Mesendoderm (in vitro differentiated cells): Measurements from ENCODE around the gene TPPP2.
"Not testable (repeated sequence)": the region's sequence is repeated elsewhere in the genome, so short reads cannot be mapped to it uniquely, and the experiment has no call there.

Experiments used
- DNase-seq: peaks from one replicate; pipeline ENCODE4 v3.0.0; 2013
- H2AK5ac ChIP-seq: 2 replicates; pipeline ENCODE4 v1.6.1; 2013; ENCODE audit warnings: low read length, inconsistent platforms
- H2BK120ac ChIP-seq: 2 replicates; pipeline ENCODE4 v1.6.1; 2013; ENCODE audit warnings: low read depth, mild to moderate bottlenecking, low read length, moderate library complexity, mixed read lengths
- H2BK15ac ChIP-seq: replicated peaks from 2 replicates; pipeline ENCODE4 v1.6.1; 2013; ENCODE audit warnings: low read depth, mild to moderate bottlenecking, moderate library complexity
- H2BK5ac ChIP-seq: 2 replicates; pipeline ENCODE4 v1.6.1; 2013; ENCODE audit warnings: low read length, inconsistent platforms
- H3K18ac ChIP-seq: 2 replicates; pipeline ENCODE4 v1.6.1; 2013; ENCODE audit warnings: mild to moderate bottlenecking, low read length, mixed read lengths
- H3K23ac ChIP-seq: one replicate; pipeline ENCODE4 v1.6.1; 2013; ENCODE audit warnings: low read length
- H3K27ac ChIP-seq: 2 replicates; pipeline ENCODE4 v1.5.1; 2013; ENCODE audit warnings: low read depth, mild to moderate bottlenecking, inconsistent platforms, low read length, moderate library complexity
- H3K27me3 ChIP-seq: 2 replicates; pipeline ENCODE4 v1.6.1; 2013; ENCODE audit warnings: low read length, control low read depth, mild to moderate bottlenecking, inconsistent platforms; ENCODE audit not compliant: insufficient read depth, poor library complexity
- H3K36me3 ChIP-seq: 2 replicates; pipeline ENCODE4 v1.6.1; 2013; ENCODE audit warnings: low read length, inconsistent platforms; ENCODE audit not compliant: control insufficient read depth, insufficient read depth
- H3K4ac ChIP-seq: one replicate; pipeline ENCODE4 v1.6.1; 2013; ENCODE audit warnings: low read depth, mild to moderate bottlenecking, low read length, moderate library complexity
- H3K4me1 ChIP-seq: 2 replicates; pipeline ENCODE4 v1.6.1; 2013; ENCODE audit warnings: low read depth, low read length, inconsistent platforms; ENCODE audit not compliant: control insufficient read depth
- H3K4me2 ChIP-seq: 2 replicates; pipeline ENCODE4 v1.6.1; 2013; ENCODE audit warnings: low read length
- H3K4me3 ChIP-seq: 2 replicates; pipeline ENCODE4 v1.5.1; 2013; ENCODE audit warnings: mild to moderate bottlenecking, low read length
- H3K56ac ChIP-seq: one replicate; pipeline ENCODE4 v1.6.1; 2013; ENCODE audit warnings: low read length
- H3K79me1 ChIP-seq: 2 replicates; pipeline ENCODE4 v1.6.1; 2013; ENCODE audit warnings: low read length, inconsistent platforms
- H3K79me2 ChIP-seq: 2 replicates; pipeline ENCODE4 v1.6.1; 2013; ENCODE audit warnings: mild to moderate bottlenecking, low read length; ENCODE audit not compliant: control insufficient read depth, insufficient read depth
- H3K9ac ChIP-seq: 2 replicates; pipeline ENCODE4 v1.6.1; 2013; ENCODE audit warnings: low read length, inconsistent platforms
- H4K5ac ChIP-seq: one replicate; pipeline ENCODE4 v1.6.1; 2013; ENCODE audit warnings: low read length
- H4K8ac ChIP-seq: one replicate; pipeline ENCODE4 v1.6.1; 2013; ENCODE audit warnings: low read depth, mild to moderate bottlenecking, control low read depth, low read length, moderate library complexity
- WGBS: extraction: QIAGEN DNeasy Blood & Tissue Kit; methylation state at CpG from one replicate; pipeline ENCODE4 v1.1.7; 2013; ENCODE audit warnings: low lambda C conversion rate, missing lambda C conversion rate; ENCODE audit not compliant: insufficient coverage; ENCODE audit errors: extremely low coverage; 5-methylcytosine and 5-hydroxymethylcytosine counted together

Gene TPPP2

DNA sequence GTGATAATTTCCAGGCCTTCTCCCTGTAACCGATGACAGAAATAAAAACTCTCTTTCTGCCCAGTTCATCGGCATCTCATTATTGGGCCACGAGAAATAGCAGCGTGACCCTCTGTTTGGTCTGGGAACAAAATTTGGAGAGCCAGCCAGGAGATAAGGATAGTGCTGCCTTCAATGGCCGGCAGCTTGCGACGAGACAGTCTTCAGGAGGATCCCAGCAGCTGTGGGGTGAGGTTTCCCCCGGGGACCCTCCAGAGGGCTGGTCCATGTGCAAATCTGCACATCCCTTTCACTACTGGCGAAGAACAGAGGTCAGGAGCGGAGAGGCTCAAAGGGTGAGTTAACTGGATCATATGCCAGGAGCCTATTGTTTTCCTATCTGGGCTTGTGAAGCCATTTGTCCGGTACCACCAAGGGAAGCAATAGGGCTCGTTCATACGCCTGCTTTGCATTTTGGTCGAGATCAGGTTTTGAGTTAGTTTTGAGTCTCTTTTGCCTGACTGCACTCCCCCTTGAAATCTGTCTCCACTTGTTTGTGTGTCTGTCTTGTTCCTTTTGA, 26.1 kb upstream of the TPPP2 start:
- no peak overlapping the region for H4K8ac ChIP-seq
- WGBS = no CpG with 5 or more reads among the region's 14 CpGs
- no peak overlapping the region for H3K56ac ChIP-seq
- H4K5ac ChIP-seq = no peak overlapping the region
- H3K4ac ChIP-seq = no peak overlapping the region
- H3K4me2 ChIP-seq = no peak overlapping the region
- DNase-seq = no peak
- no peak overlapping the region for H3K18ac ChIP-seq
- no peak overlapping the region for H3K23ac ChIP-seq
- H3K4me1 ChIP-seq = peaks cover 5% of the 10 kb centered on the region
- no peaks in the 10 kb centered on the region for H3K79me2 ChIP-seq
- H3K36me3 ChIP-seq = no peaks in the 10 kb centered on the region
- no peak overlapping the region for H3K9ac ChIP-seq
- H2BK120ac ChIP-seq = no peak overlapping the region
- H3K27ac ChIP-seq = no peak overlapping the region
- no peak overlapping the region for H2BK5ac ChIP-seq
- H3K79me1 ChIP-seq = no peaks in the 10 kb centered on the region
- H3K4me3 ChIP-seq = no peak overlapping the region
- no peaks in the 10 kb centered on the region for H3K27me3 ChIP-seq
- no peak overlapping the region for H2BK15ac ChIP-seq
- H2AK5ac ChIP-seq = no peak overlapping the region

DNA sequence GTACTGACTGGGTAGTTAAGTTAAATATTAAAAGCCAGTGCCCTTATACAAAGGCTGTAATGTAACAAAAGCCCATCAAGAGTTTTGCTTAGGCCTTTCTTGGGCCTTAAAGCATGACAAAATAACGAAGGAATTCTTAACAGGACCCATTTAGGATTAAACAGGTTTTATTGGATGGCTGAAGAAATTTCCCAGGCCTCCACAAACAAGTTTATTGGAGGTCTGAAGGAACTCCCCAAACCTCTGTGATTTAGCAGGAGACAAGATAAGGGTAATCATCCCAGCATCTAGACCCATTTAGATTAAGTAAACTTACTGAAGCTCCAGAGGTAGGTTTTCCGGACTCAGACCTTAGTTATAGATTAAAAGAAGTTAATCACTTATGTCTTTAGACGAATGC, 20.3 kb upstream of the TPPP2 start:
- not testable (repeated sequence) for H3K36me3 ChIP-seq, H3K27ac ChIP-seq, H3K18ac ChIP-seq, H3K79me2 ChIP-seq, DNase-seq, H3K9ac ChIP-seq, H3K4ac ChIP-seq, H3K4me2 ChIP-seq, H3K27me3 ChIP-seq, H3K56ac ChIP-seq, H4K5ac ChIP-seq, H2BK15ac ChIP-seq, H2BK120ac ChIP-seq, H3K4me1 ChIP-seq, H2BK5ac ChIP-seq, H2AK5ac ChIP-seq, H3K79me1 ChIP-seq, H4K8ac ChIP-seq, H3K4me3 ChIP-seq, H3K23ac ChIP-seq
- no CpG with 5 or more reads among the region's 3 CpGs for WGBS

GRCh38 chr14:21011136-21011535, 18.9 kb upstream of the TPPP2 start:
- Histone ChIP-seq H3K4me2 (no peak overlapping the region), H3K23ac (no peak overlapping the region), H4K8ac (no peak overlapping the region), H2AK5ac (no peak overlapping the region), H3K9ac (no peak overlapping the region), H2BK5ac (no peak overlapping the region), H3K79me2 (no peaks in the 10 kb centered on the region), H3K4me1 (peaks cover 2% of the 10 kb centered on the region), H3K4ac (no peak overlapping the region), H3K27me3 (no peaks in the 10 kb centered on the region), H4K5ac (no peak overlapping the region), H3K27ac (no peak overlapping the region), H3K4me3 (no peak overlapping the region), H3K56ac (no peak overlapping the region), H3K18ac (no peak overlapping the region), H2BK15ac (no peak overlapping the region), H3K36me3 (no peaks in the 10 kb centered on the region), H3K79me1 (no peaks in the 10 kb centered on the region), H2BK120ac (no peak overlapping the region)
- no peak for DNase-seq
- no CpG with 5 or more reads among the region's 1 CpG for WGBS

DNA sequence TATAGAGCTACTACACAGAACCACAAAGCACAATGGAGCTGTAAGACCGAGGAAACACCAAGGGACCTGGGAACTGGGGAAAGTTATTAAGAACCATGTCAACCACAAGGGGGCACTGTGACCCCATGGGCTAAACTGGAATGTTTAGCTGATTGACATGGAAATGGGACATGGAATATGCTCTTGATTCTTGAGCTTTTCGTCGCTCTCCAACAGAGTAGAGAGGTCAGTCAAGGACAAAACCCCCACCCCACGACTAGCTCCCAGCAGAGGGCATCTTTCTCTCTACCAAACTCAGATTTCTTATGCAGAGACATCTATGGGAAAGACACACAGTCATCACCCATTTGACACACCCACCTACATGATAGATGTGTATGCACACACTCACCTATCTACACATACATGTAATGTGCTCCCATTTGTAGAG, 15.2 kb upstream of the TPPP2 start:
- no peak overlapping the region for H2BK15ac ChIP-seq
- H3K23ac ChIP-seq = no peak overlapping the region
- no peak overlapping the region for H4K8ac ChIP-seq
- no peaks in the 10 kb centered on the region for H3K36me3 ChIP-seq
- no peak overlapping the region for H3K4me2 ChIP-seq
- H3K27ac ChIP-seq = no peak overlapping the region
- H3K9ac ChIP-seq = no peak overlapping the region
- no peak overlapping the region for H3K4me3 ChIP-seq
- H3K79me1 ChIP-seq = no peaks in the 10 kb centered on the region
- H3K4ac ChIP-seq = no peak overlapping the region
- peaks cover 2% of the 10 kb centered on the region for H3K4me1 ChIP-seq
- no peaks in the 10 kb centered on the region for H3K79me2 ChIP-seq
- H2AK5ac ChIP-seq = no peak overlapping the region
- H2BK5ac ChIP-seq = no peak overlapping the region
- DNase-seq = peak; percentile 94
- WGBS = no CpG with 5 or more reads among the region's 4 CpGs
- H4K5ac ChIP-seq = no peak overlapping the region
- H2BK120ac ChIP-seq = no peak overlapping the region
- H3K56ac ChIP-seq = peak overlapping the region; percentile 53
- H3K27me3 ChIP-seq = no peaks in the 10 kb centered on the region
- H3K18ac ChIP-seq = no peak overlapping the region

DNA sequence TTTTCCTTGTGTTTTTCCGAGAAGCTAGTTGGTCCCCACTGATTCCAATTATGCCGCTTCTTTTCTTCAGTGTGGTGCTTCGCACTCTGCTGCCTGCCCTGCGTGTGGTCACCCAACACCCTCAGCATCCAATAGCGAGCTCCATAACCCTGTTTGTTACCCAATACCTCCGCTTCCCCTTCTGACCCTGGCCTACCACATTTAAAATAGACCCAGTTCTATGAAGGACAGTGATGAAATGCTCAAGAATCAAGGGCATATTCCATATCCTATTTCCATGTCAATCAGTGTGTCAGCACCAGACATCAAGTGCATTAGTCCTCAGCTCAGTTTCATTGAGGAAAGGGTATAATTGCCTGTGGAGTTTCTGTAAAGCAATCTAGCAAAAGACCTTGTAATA, 14.7 kb upstream of the TPPP2 start:
- H3K56ac ChIP-seq = no peak overlapping the region
- H3K27ac ChIP-seq = no peak overlapping the region
- H2BK120ac ChIP-seq = no peak overlapping the region
- no peak overlapping the region for H3K4me3 ChIP-seq
- peaks cover 2% of the 10 kb centered on the region for H3K4me1 ChIP-seq
- H2AK5ac ChIP-seq = no peak overlapping the region
- H2BK15ac ChIP-seq = no peak overlapping the region
- H4K8ac ChIP-seq = no peak overlapping the region
- WGBS = no CpG with 5 or more reads among the region's 6 CpGs
- no peaks in the 10 kb centered on the region for H3K27me3 ChIP-seq
- no peak overlapping the region for H4K5ac ChIP-seq
- no peaks in the 10 kb centered on the region for H3K79me2 ChIP-seq
- DNase-seq = no peak
- H2BK5ac ChIP-seq = no peak overlapping the region
- no peaks in the 10 kb centered on the region for H3K36me3 ChIP-seq
- H3K4me2 ChIP-seq = no peak overlapping the region
- H3K23ac ChIP-seq = no peak overlapping the region
- H3K18ac ChIP-seq = no peak overlapping the region
- no peak overlapping the region for H3K9ac ChIP-seq
- no peak overlapping the region for H3K4ac ChIP-seq
- no peaks in the 10 kb centered on the region for H3K79me1 ChIP-seq
